ENCODE measurements around the gene SCN8A. TPM values are rescaled to one million over a fixed set of nuclear protein-coding genes. Genes with fewer than 3 reads are reported as not detected.
"Not testable (repeated sequence)": the region's sequence is repeated elsewhere in the genome, so short reads cannot be mapped to it uniquely, and the experiment has no call there.

The SCN8A gene
- total and polyA plus RNA-seq, 2 donors from 2014 or later = 0.34 to 1.4 TPM

DNA sequence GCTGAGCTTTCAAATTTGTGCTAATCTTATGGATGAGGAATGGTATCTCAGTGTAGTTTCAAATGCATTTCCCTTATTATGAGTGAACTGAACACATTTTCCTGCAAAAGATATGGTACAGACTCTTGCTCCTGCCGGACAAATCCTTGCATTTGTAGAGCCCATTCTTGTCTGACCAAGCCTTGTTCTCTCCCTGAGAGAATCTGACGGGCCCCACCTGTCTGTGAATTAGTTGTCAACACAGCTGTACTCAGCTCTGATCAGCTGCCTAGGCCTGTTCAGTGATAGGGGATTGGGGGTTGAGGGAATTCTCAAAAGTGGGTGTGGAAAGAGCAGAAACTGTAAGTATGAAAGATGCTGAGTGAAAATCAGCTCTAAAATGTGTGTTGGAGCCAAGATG, 42.8 kb upstream of the SCN8A start:
- H3K9me3 ChIP-seq (ENCODE audit: control insufficient read depth in 2 of 3, insufficient read depth in 1 of 3, low read length in 3 of 3) = no peaks in the 10 kb centered on the region
- H3K27ac ChIP-seq (ENCODE audit: low read depth in 2 of 2, low read length in 2 of 2) = no peak overlapping the region
- TF ChIP-seq, protein P1, sequence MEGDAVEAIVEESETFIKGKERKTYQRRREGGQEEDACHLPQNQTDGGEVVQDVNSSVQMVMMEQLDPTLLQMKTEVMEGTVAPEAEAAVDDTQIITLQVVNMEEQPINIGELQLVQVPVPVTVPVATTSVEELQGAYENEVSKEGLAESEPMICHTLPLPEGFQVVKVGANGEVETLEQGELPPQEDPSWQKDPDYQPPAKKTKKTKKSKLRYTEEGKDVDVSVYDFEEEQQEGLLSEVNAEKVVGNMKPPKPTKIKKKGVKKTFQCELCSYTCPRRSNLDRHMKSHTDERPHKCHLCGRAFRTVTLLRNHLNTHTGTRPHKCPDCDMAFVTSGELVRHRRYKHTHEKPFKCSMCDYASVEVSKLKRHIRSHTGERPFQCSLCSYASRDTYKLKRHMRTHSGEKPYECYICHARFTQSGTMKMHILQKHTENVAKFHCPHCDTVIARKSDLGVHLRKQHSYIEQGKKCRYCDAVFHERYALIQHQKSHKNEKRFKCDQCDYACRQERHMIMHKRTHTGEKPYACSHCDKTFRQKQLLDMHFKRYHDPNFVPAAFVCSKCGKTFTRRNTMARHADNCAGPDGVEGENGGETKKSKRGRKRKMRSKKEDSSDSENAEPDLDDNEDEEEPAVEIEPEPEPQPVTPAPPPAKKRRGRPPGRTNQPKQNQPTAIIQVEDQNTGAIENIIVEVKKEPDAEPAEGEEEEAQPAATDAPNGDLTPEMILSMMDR (IDR thresholded peaks at IDR 0.05; ENCODE audit: borderline replicate concordance, extremely low read depth, insufficient read depth) = no peak
- no peak overlapping the region for H3K4me3 ChIP-seq (ENCODE audit: low read length in 3 of 3)
- H3K4me1 ChIP-seq (ENCODE audit: control insufficient read depth in 2 of 3, insufficient read depth in 2 of 3, low read depth in 1 of 3, low read length in 3 of 3) = no peaks in the 10 kb centered on the region
- H3K36me3 ChIP-seq (ENCODE audit: control insufficient read depth in 2 of 3, insufficient read depth in 3 of 3, low read length in 3 of 3) = no peaks in the 10 kb centered on the region
- H3K9ac ChIP-seq (ENCODE audit: low read length in 3 of 3) = no peak overlapping the region
- DNase-seq (no peak), FAIRE-seq (no peak)
- H3K27me3 ChIP-seq (ENCODE audit: control insufficient read depth, insufficient read depth, low read length) = no peaks in the 10 kb centered on the region
- intact Hi-C loops (cut with DNase I) = no loop called here

DNA sequence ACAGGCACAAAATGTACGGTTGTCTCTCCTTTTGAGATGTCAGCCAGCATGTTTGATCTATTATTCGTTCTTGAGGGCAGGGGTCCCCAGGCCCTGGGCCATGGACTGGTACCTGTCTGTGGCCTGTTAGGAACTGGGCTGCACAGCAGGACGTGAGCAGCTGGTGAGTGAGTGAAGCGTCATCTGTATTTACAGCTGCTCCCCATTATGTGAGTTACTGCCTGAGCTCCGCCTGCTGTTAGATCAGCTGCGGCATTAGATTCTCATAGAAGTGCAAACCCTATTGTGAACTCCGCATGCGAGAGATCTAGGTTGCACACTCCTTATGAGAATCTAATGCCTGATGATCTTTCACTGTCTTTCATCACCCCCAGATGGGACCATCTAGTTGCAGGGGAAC, 41.4 kb upstream of the SCN8A start:
- DNase-seq (no peak), FAIRE-seq (no peak)
- H3K9me3 ChIP-seq (ENCODE audit: control insufficient read depth in 2 of 3, insufficient read depth in 1 of 3, low read length in 3 of 3) = no peaks in the 10 kb centered on the region
- H3K27ac ChIP-seq (ENCODE audit: low read depth in 2 of 2, low read length in 2 of 2) = no peak overlapping the region
- TF ChIP-seq, protein P1 (IDR thresholded peaks at IDR 0.05; ENCODE audit: borderline replicate concordance, extremely low read depth, insufficient read depth) = no peak
- H3K4me3 ChIP-seq (ENCODE audit: low read length in 3 of 3) = no peak overlapping the region
- no peaks in the 10 kb centered on the region for H3K36me3 ChIP-seq (ENCODE audit: control insufficient read depth in 2 of 3, insufficient read depth in 3 of 3, low read length in 3 of 3)
- no peak overlapping the region for H3K9ac ChIP-seq (ENCODE audit: low read length in 3 of 3)
- intact Hi-C loops (cut with DNase I) = no loop called here
- H3K27me3 ChIP-seq (ENCODE audit: control insufficient read depth, insufficient read depth, low read length) = no peaks in the 10 kb centered on the region
- no peaks in the 10 kb centered on the region for H3K4me1 ChIP-seq (ENCODE audit: control insufficient read depth in 2 of 3, insufficient read depth in 2 of 3, low read depth in 1 of 3, low read length in 3 of 3)

DNA sequence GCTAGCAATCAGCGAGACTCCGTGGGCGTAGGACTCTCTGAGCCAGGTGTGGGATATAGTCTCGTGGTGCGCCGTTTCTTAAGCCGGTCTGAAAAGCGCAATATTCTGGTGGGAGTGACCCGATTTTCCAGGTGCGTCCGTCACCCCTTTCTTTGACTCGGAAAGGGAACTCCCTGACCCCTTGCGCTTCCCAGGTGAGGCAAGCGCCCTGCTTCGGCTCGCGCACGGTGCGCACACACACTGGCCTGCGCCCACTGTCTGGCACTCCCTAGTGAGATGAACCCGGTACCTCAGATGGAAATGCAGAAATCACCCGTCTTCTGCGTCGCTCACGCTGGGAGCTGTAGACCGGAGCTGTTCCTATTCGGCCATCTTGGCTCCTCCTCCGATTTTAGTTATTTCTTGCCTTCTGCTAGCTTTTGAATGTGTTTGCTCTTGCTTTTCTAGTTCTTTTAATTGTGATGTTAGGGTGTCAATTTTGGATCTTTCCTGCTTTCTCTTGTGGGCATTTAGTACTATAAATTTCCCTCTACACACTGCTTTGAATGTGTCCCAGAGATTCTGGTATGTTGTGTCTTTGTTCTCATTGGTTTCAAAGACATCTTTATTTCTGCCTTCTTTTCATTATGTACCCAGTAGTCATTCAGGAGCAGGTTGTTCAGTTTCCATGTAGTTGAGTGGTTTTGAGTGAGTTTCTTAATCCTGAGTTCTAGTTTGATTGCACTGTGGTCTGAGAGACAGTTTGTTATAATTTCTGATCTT, 22.6 kb upstream of the SCN8A start:
- H3K9me3 ChIP-seq (ENCODE audit: control insufficient read depth in 2 of 3, insufficient read depth in 1 of 3, low read length in 3 of 3); DNase-seq; FAIRE-seq; H3K27ac ChIP-seq (ENCODE audit: low read depth in 2 of 2, low read length in 2 of 2); H3K9ac ChIP-seq (ENCODE audit: low read length in 3 of 3); H3K27me3 ChIP-seq (ENCODE audit: control insufficient read depth, insufficient read depth, low read length); H3K4me3 ChIP-seq (ENCODE audit: low read length in 3 of 3); H3K36me3 ChIP-seq (ENCODE audit: control insufficient read depth in 2 of 3, insufficient read depth in 3 of 3, low read length in 3 of 3); intact Hi-C loops (cut with DNase I); H3K4me1 ChIP-seq (ENCODE audit: control insufficient read depth in 2 of 3, insufficient read depth in 2 of 3, low read depth in 1 of 3, low read length in 3 of 3): not testable (repeated sequence)

DNA sequence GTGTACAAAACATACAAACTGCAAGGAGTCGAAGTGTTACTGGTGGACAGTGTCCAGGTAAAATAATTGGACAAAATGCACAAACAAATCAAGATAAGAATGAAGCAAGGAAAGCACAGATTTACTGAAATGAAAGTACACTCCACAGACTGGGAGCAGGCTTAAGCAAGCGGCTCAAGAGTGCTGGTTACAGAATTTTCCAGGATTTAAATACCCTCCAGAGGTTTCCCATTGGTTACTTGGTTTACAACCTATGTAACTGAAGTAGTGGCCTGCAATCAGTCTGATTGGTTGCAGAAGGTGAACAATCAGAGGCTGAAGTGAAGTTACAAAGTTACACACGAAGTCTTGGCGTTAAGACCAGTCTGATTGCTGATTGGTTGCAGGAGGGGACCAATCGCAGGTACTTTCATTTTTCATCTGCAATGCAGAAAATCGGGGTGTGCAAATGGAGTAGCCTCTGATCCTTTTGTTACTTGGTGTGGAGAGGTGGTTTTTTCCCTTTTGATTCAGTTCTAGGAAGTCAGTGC, 11.6 kb upstream of the SCN8A start:
- no peaks in the 10 kb centered on the region for H3K36me3 ChIP-seq (ENCODE audit: control insufficient read depth in 2 of 3, insufficient read depth in 3 of 3, low read length in 3 of 3)
- peaks cover 0 to 6% (median 0%) of the 10 kb centered on the region in 3 donors for H3K9me3 ChIP-seq (ENCODE audit: control insufficient read depth in 2 of 3, insufficient read depth in 1 of 3, low read length in 3 of 3)
- H3K4me3 ChIP-seq (ENCODE audit: low read length in 3 of 3) = no peak overlapping the region
- H3K9ac ChIP-seq (ENCODE audit: low read length in 3 of 3) = no peak overlapping the region
- no peak for DNase-seq
- H3K27me3 ChIP-seq (ENCODE audit: control insufficient read depth, insufficient read depth, low read length) = no peaks in the 10 kb centered on the region
- no peak for FAIRE-seq
- no peaks in the 10 kb centered on the region for H3K4me1 ChIP-seq (ENCODE audit: control insufficient read depth in 2 of 3, insufficient read depth in 2 of 3, low read depth in 1 of 3, low read length in 3 of 3)
- TF ChIP-seq, protein P1 (IDR thresholded peaks at IDR 0.05; ENCODE audit: borderline replicate concordance, extremely low read depth, insufficient read depth) = no peak
- intact Hi-C loops (cut with DNase I) = no loop called here
- no peak overlapping the region for H3K27ac ChIP-seq (ENCODE audit: low read depth in 2 of 2, low read length in 2 of 2)
